CD4-positive, alpha-beta memory T cell (primary cell): ENCODE data around the gene GXYLT1. TPM values are rescaled to one million over a fixed set of nuclear protein-coding genes. Genes with fewer than 3 reads are reported as not detected.

ENCODE experiments used
- CTCF ChIA-PET: fragments of 350-600 bp; sonication (Branson Sonifier 250); formaldehyde crosslinking; loops from one replicate; lab custom pipeline; 2021; ENCODE audit warnings: inconsistent platforms; ENCODE audit not compliant: partially characterized antibody; lab: Charles Lee
- POLR2A ChIA-PET: fragments of 350-600 bp; sonication (Branson Sonifier 250); formaldehyde crosslinking; loops from one replicate; lab custom pipeline; 2021; ENCODE audit not compliant: partially characterized antibody; lab: Charles Lee
- DNase-seq, 5 donors: peaks; one replicate each; pipeline versions ENCODE4 v3.0.0 to v3.0.0-alpha.2; 2020 to 2022; ENCODE audit warnings: mixed read lengths in 1 of 5
- H3K27ac ChIP-seq: one replicate; pipeline ENCODE4 v1.7.0; 2013; ENCODE audit warnings: low read depth, low read length
- H3K27me3 ChIP-seq: 2 replicates; pipeline ENCODE4 v1.7.0; 2013; ENCODE audit warnings: mild to moderate bottlenecking, low read length, moderate library complexity; ENCODE audit not compliant: insufficient read depth
- H3K36me3 ChIP-seq: 2 replicates; pipeline ENCODE4 v1.7.0; 2013; ENCODE audit warnings: mild to moderate bottlenecking, low read length, moderate library complexity; ENCODE audit not compliant: insufficient read depth
- H3K4me1 ChIP-seq: 2 replicates; pipeline ENCODE4 v1.7.0; 2013; ENCODE audit warnings: mild to moderate bottlenecking, low read length, moderate library complexity; ENCODE audit not compliant: insufficient read depth
- H3K4me3 ChIP-seq, 2 donors: one replicate each; pipeline ENCODE4 v1.7.0; 2013; ENCODE audit warnings: low read length in 2 of 2, mild to moderate bottlenecking in 1 of 2
- H3K9me3 ChIP-seq, 2 donors: one replicate each; pipeline ENCODE4 v1.7.0; 2013; ENCODE audit warnings: low read length in 2 of 2, control low read depth in 1 of 2; ENCODE audit not compliant: control insufficient read depth in 1 of 2
- H3K27ac Mint-ChIP-seq, 7 donors: one replicate each; pipeline ENCODE4 v1.8.0; 2020 to 2021; ENCODE audit warnings: mixed read lengths in 7 of 7, mild to moderate bottlenecking in 6 of 7, inconsistent platforms in 3 of 7, moderate library complexity in 3 of 7
- H3K27me3 Mint-ChIP-seq, 2 donors: one replicate each; pipeline ENCODE4 v1.8.0; 2020 to 2021; ENCODE audit warnings: mixed read lengths in 2 of 2
- H3K36me3 Mint-ChIP-seq, 2 donors: one replicate each; pipeline ENCODE4 v1.8.0; 2020 to 2021; ENCODE audit warnings: mixed read lengths in 2 of 2, inconsistent platforms in 1 of 2, mild to moderate bottlenecking in 1 of 2
- H3K4me1 Mint-ChIP-seq, 4 donors: one replicate each; pipeline ENCODE4 v1.8.0; 2020 to 2021; ENCODE audit warnings: mixed read lengths in 4 of 4, mild to moderate bottlenecking in 1 of 4
- H3K4me3 Mint-ChIP-seq, 8 donors: one replicate each; pipeline ENCODE4 v1.8.0; 2020 to 2021; ENCODE audit warnings: mixed read lengths in 8 of 8, mild to moderate bottlenecking in 7 of 8, moderate library complexity in 6 of 8, inconsistent platforms in 3 of 8
- H3K9me3 Mint-ChIP-seq, 8 donors: one replicate each; pipeline ENCODE4 v1.8.0; 2020 to 2021; ENCODE audit warnings: mixed read lengths in 8 of 8, mild to moderate bottlenecking in 5 of 8, inconsistent platforms in 3 of 8, moderate library complexity in 1 of 8
- intact Hi-C: fragments of 100-400 bp; cut with micrococcal nuclease; formaldehyde crosslinking; loops from one replicate; pipeline ENCODE4 v1.15.1; 2023
- polyA plus RNA-seq, 2 donors: library from polyadenylated mRNA; unstranded; fragments of 300-500 nt; fragmentation: Illumina TruSeq; gene quantifications; one replicate each; pipeline ENCODE4 v1.2.3, GENCODE V29; 2021
- total RNA-seq, 2 experiments: library from RNA; stranded (reverse); gene quantifications; one replicate each; pipeline ENCODE4 v1.2.3, GENCODE V29; 2021

GXYLT1 gene
- total and polyA plus RNA-seq, 4 experiments from 2014 or later = 2.3 to 9.5 (median 6.2) TPM

GRCh38 chr12:42103155-42103554, 41.5 kb downstream of the GXYLT1 start:
- Histone ChIP-seq H3K27me3 (no peaks in the 10 kb centered on the region), H3K4me1 (peaks cover 5% of the 10 kb centered on the region), H3K36me3 (no peaks in the 10 kb centered on the region), H3K27ac (no peak overlapping the region), H3K9me3 (no peaks in the 10 kb centered on the region), H3K4me3 (no peak overlapping the region)
- ChIA-PET CTCF (interaction anchor here (1.9 kb wide), 1 partner anchor 79 kb away, joined by 9 read pairs; no protein-coding TSS in a partner anchor), POLR2A (no interaction called here)
- Mint-ChIP-seq H3K36me3 (peaks cover 2 to 4% of the 10 kb centered on the region in 2 donors), H3K27me3 (no peaks in the 10 kb centered on the region), H3K9me3 (no peaks in the 10 kb centered on the region), H3K4me3 (no peak overlapping the region), H3K27ac (no peak overlapping the region), H3K4me1 (peaks cover 3 to 10% (median 7%) of the 10 kb centered on the region in 4 donors)
- no peak for DNase-seq
- intact Hi-C loops = loop anchor here (5.0 kb wide), 1 partner anchor 826 kb away; no protein-coding TSS in a partner anchor

GRCh38 chr12:42102720-42103119, 42.0 kb downstream of the GXYLT1 start:
- H3K4me3 Mint-ChIP-seq = no peak overlapping the region
- H3K4me1 Mint-ChIP-seq = peaks cover 6 to 15% (median 11%) of the 10 kb centered on the region in 4 donors
- H3K36me3 ChIP-seq = no peaks in the 10 kb centered on the region
- H3K27ac Mint-ChIP-seq = peak overlapping the region in 2 of 7 donors; percentile 18 to 80
- peaks cover 2 to 6% of the 10 kb centered on the region in 2 donors for H3K36me3 Mint-ChIP-seq
- no peaks in the 10 kb centered on the region for H3K27me3 Mint-ChIP-seq
- no peaks in the 10 kb centered on the region for H3K9me3 Mint-ChIP-seq
- POLR2A ChIA-PET = no interaction called here
- H3K27ac ChIP-seq = no peak overlapping the region
- peaks cover 7% of the 10 kb centered on the region for H3K4me1 ChIP-seq
- intact Hi-C loops = loop anchor here (5.0 kb wide), 1 partner anchor 825 kb away; no protein-coding TSS in a partner anchor
- H3K27me3 ChIP-seq = no peaks in the 10 kb centered on the region
- CTCF ChIA-PET = no interaction called here
- H3K9me3 ChIP-seq = no peaks in the 10 kb centered on the region
- no peak for DNase-seq
- H3K4me3 ChIP-seq = no peak overlapping the region

- peaks cover 21 to 43% (median 31%) of the 10 kb centered on the region in 4 donors for H3K4me1 Mint-ChIP-seq
- no peak overlapping the region for H3K4me3 Mint-ChIP-seq
- no peak for DNase-seq
- no peaks in the 10 kb centered on the region for H3K9me3 Mint-ChIP-seq
- Histone ChIP-seq H3K4me3 (no peak overlapping the region), H3K27ac (no peak overlapping the region), H3K4me1 (peaks cover 34% of the 10 kb centered on the region), H3K9me3 (no peaks in the 10 kb centered on the region), H3K27me3 (no peaks in the 10 kb centered on the region), H3K36me3 (no peaks in the 10 kb centered on the region)
- CTCF ChIA-PET = interaction anchor here (1.1 kb wide), 1 partner anchor 75 kb away, joined by 3 read pairs; no protein-coding TSS in a partner anchor
- POLR2A ChIA-PET = no interaction called here
- H3K36me3 Mint-ChIP-seq = peaks cover 12 to 13% of the 10 kb centered on the region in 2 donors
- H3K27me3 Mint-ChIP-seq = no peaks in the 10 kb centered on the region
- intact Hi-C loops = loop anchor here (2.0 to 10.0 kb wide), 2 partner anchors 45 to 135 kb away; partner anchors contain the start of genes GXYLT1 and YAF2
- peak overlapping the region in 5 of 7 donors; percentile 42 to 99 (median 95) for H3K27ac Mint-ChIP-seq
These were observed 45.2 kb downstream of the GXYLT1 start for GRCh38 chr12:42099433-42099832.

GRCh38 chr12:42097971-42098370, 46.7 kb downstream of the GXYLT1 start:
- ChIA-PET CTCF (interaction anchor here (1.5 kb wide), 1 partner anchor 234 kb away, joined by 3 read pairs; no protein-coding TSS in a partner anchor), POLR2A (interaction anchor here (1.7 kb wide), 1 partner anchor 47 kb away, joined by 6 read pairs; the partner anchor contains the start of gene GXYLT1)
- peaks cover 12 to 13% of the 10 kb centered on the region in 2 donors for H3K36me3 Mint-ChIP-seq
- peak overlapping the region; percentile 87 to 99 (median 96) for H3K27ac Mint-ChIP-seq
- Histone ChIP-seq H3K9me3 (no peaks in the 10 kb centered on the region), H3K27ac (peak overlapping the region; percentile 70), H3K4me3 (peak overlapping the region in 1 of 2 donors; percentile 13), H3K4me1 (peaks cover 41% of the 10 kb centered on the region), H3K36me3 (no peaks in the 10 kb centered on the region), H3K27me3 (no peaks in the 10 kb centered on the region)
- intact Hi-C loops = loop anchor here (2.0 to 10.0 kb wide), 2 partner anchors 47 to 137 kb away; partner anchors contain the start of genes GXYLT1 and YAF2
- peak overlapping the region; percentile 70 to 96 (median 88) for H3K4me3 Mint-ChIP-seq
- no peaks in the 10 kb centered on the region for H3K27me3 Mint-ChIP-seq
- peak; percentile 49 to 76 (median 68) for DNase-seq
- H3K4me1 Mint-ChIP-seq = peaks cover 21 to 43% (median 31%) of the 10 kb centered on the region in 4 donors
- H3K9me3 Mint-ChIP-seq = no peaks in the 10 kb centered on the region

- Histone ChIP-seq H3K4me1 (peaks cover 45% of the 10 kb centered on the region), H3K27ac (no peak overlapping the region), H3K36me3 (no peaks in the 10 kb centered on the region), H3K27me3 (no peaks in the 10 kb centered on the region), H3K4me3 (no peak overlapping the region), H3K9me3 (no peaks in the 10 kb centered on the region)
- Mint-ChIP-seq H3K4me3 (peak overlapping the region in 3 of 8 donors; percentile 6 to 59 (median 48)), H3K9me3 (no peaks in the 10 kb centered on the region), H3K4me1 (peaks cover 23 to 47% (median 35%) of the 10 kb centered on the region in 4 donors), H3K36me3 (peaks cover 27 to 29% of the 10 kb centered on the region in 2 donors), H3K27ac (peak overlapping the region in 1 of 7 donors; percentile 16), H3K27me3 (no peaks in the 10 kb centered on the region)
- no peak for DNase-seq
- ChIA-PET CTCF (interaction anchor here (1.2 to 2.5 kb wide), 2 partner anchors 70 to 278 kb away, joined by 4 to 6 read pairs; no protein-coding TSS in a partner anchor), POLR2A (interaction anchor here (0.6 to 1.1 kb wide), 2 partner anchors 10 to 13 kb away, joined by 3 to 4 read pairs; no protein-coding TSS in a partner anchor)
- intact Hi-C loops = loop anchor here (10.0 kb wide), 1 partner anchor 141 kb away; the partner anchor contains the start of gene YAF2
These were observed 50.4 kb downstream of the GXYLT1 start for GRCh38 chr12:42094277-42094676.

- DNase-seq = no peak
- ChIA-PET CTCF (no interaction called here), POLR2A (no interaction called here)
- Histone ChIP-seq H3K4me1 (peaks cover 29% of the 10 kb centered on the region), H3K36me3 (peaks cover 4% of the 10 kb centered on the region), H3K27me3 (no peaks in the 10 kb centered on the region), H3K4me3 (no peak overlapping the region), H3K9me3 (no peaks in the 10 kb centered on the region), H3K27ac (no peak overlapping the region)
- Mint-ChIP-seq H3K9me3 (no peaks in the 10 kb centered on the region), H3K4me3 (no peak overlapping the region), H3K4me1 (peaks cover 14 to 23% (median 19%) of the 10 kb centered on the region in 4 donors), H3K36me3 (peaks cover 32 to 41% of the 10 kb centered on the region in 2 donors), H3K27me3 (no peaks in the 10 kb centered on the region), H3K27ac (peak overlapping the region in 3 of 7 donors; percentile 48 to 57 (median 50))
- intact Hi-C loops = loop anchor here (10.0 kb wide), 1 partner anchor 143 kb away; the partner anchor contains the start of gene YAF2
These were observed 52.9 kb downstream of the GXYLT1 start for GRCh38 chr12:42091769-42092168.

- Histone ChIP-seq H3K4me3 (no peak overlapping the region), H3K4me1 (peaks cover 20% of the 10 kb centered on the region), H3K27me3 (no peaks in the 10 kb centered on the region), H3K36me3 (peaks cover 4% of the 10 kb centered on the region), H3K9me3 (no peaks in the 10 kb centered on the region), H3K27ac (no peak overlapping the region)
- peaks cover 8 to 14% (median 13%) of the 10 kb centered on the region in 4 donors for H3K4me1 Mint-ChIP-seq
- peaks cover 36 to 41% of the 10 kb centered on the region in 2 donors for H3K36me3 Mint-ChIP-seq
- no peaks in the 10 kb centered on the region for H3K9me3 Mint-ChIP-seq
- intact Hi-C loops = loop anchor here (10.0 kb wide), 1 partner anchor 144 kb away; the partner anchor contains the start of gene YAF2
- no peak overlapping the region for H3K4me3 Mint-ChIP-seq
- DNase-seq = no peak
- no peak overlapping the region for H3K27ac Mint-ChIP-seq
- ChIA-PET POLR2A (no interaction called here), CTCF (no interaction called here)
- no peaks in the 10 kb centered on the region for H3K27me3 Mint-ChIP-seq
These were observed 53.8 kb downstream of the GXYLT1 start for GRCh38 chr12:42090899-42091298.
